Measurements from ENCODE around the gene AFAP1. TPM values are rescaled to one million over a fixed set of nuclear protein-coding genes. Genes with fewer than 3 reads are reported as not detected.
A peak's percentile ranks its signal among the peaks of the same experiment; 100 is the strongest.

The AFAP1 gene
- total RNA-seq, 1 experiment from 2014 or later, result 23.6 TPM

DNA sequence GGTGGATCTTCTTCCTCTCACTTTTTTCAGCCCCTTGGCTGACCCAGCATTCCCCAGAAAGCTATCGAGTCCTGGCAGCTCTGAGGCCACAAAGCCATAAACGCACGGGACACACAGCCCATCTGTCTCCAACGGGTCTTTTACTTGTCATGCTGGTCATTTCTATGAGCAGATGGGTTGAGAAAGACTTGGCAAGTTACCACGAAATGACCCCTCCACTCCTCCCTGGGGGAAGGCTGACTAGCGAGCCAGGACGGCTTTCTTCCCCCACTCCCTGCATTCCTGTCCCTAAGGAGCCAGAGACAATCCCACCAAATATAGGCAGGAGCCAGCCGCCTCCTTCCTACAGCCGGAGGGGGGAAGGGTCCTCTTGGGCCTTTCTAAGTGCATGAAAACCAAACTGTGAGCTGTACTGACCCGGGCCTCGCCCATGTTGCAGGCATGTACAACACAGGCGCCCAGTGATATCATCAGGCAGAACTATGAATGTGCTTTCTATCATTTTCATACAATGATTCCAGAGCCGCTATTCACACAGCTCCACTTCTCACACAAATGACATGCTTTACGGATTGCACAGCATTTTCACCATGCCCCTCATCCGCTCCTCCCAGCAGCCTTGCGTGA lies 28.6 kb downstream of the AFAP1 start:
- ATAC-seq (peak; percentile 90), DNase-seq (ENCODE audit: low spot score) (peak; percentile 48)
- CTCF ChIA-PET, result interaction anchor here (0.8 to 1.3 kb wide), 6 partner anchors 9 to 149 kb away, joined by 3 to 5 read pairs (median 3); partner anchors contain the start of gene AFAP1
- POLR2A ChIA-PET, result interaction anchor here (0.9 kb wide), 1 partner anchor 14 kb away, joined by 3 read pairs; no protein-coding TSS in a partner anchor
- Mint-ChIP-seq H3K27ac (peak overlapping the region; percentile 91), H3K9me3 (no peaks in the 10 kb centered on the region), H3K4me1 (peaks cover 67% of the 10 kb centered on the region), H3K27me3 (ENCODE audit: low read depth) (no peaks in the 10 kb centered on the region), H3K36me3 (no peaks in the 10 kb centered on the region), H3K4me3 (peak overlapping the region; percentile 7; the same call in 1 of the 2 replicates)
- no peak for TF ChIP-seq JAZF1 (CRISPR knock-in tag; IDR thresholded peaks at IDR 0.05)
- no peak for TF ChIP-seq ZNF425 (CRISPR knock-in tag; conservative IDR thresholded peaks at IDR 0.05)
- no peak for TF ChIP-seq GRHL2 (CRISPR knock-in tag; IDR thresholded peaks at IDR 0.05; ENCODE audit: insufficient replicate concordance, severe bottlenecking)
- no peak for TF ChIP-seq GTF2I (CRISPR knock-in tag; conservative IDR thresholded peaks at IDR 0.05)
- no peak for TF ChIP-seq MYBL2 (CRISPR knock-in tag; IDR thresholded peaks at IDR 0.05)
- TF ChIP-seq NFYB (CRISPR knock-in tag; conservative IDR thresholded peaks at IDR 0.05; ENCODE audit: low read depth), result no peak
- TF ChIP-seq RORB (CRISPR knock-in tag; IDR thresholded peaks at IDR 0.05), result no peak
- TF ChIP-seq, protein P1, sequence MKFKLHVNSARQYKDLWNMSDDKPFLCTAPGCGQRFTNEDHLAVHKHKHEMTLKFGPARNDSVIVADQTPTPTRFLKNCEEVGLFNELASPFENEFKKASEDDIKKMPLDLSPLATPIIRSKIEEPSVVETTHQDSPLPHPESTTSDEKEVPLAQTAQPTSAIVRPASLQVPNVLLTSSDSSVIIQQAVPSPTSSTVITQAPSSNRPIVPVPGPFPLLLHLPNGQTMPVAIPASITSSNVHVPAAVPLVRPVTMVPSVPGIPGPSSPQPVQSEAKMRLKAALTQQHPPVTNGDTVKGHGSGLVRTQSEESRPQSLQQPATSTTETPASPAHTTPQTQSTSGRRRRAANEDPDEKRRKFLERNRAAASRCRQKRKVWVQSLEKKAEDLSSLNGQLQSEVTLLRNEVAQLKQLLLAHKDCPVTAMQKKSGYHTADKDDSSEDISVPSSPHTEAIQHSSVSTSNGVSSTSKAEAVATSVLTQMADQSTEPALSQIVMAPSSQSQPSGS (CRISPR knock-in tag; IDR thresholded peaks at IDR 0.05; ENCODE audit: borderline replicate concordance, low read depth), result no peak
- no peak for TF ChIP-seq FOXK1 (CRISPR knock-in tag; IDR thresholded peaks at IDR 0.05)
- TF ChIP-seq, protein P2, sequence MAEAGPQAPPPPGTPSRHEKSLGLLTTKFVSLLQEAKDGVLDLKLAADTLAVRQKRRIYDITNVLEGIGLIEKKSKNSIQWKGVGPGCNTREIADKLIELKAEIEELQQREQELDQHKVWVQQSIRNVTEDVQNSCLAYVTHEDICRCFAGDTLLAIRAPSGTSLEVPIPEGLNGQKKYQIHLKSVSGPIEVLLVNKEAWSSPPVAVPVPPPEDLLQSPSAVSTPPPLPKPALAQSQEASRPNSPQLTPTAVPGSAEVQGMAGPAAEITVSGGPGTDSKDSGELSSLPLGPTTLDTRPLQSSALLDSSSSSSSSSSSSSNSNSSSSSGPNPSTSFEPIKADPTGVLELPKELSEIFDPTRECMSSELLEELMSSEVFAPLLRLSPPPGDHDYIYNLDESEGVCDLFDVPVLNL (CRISPR knock-in tag; IDR thresholded peaks at IDR 0.05; ENCODE audit: borderline replicate concordance, low read depth), result no peak
- no peak for TF ChIP-seq CREB1 (CRISPR knock-in tag; IDR thresholded peaks at IDR 0.05)
- TF ChIP-seq, protein P3, sequence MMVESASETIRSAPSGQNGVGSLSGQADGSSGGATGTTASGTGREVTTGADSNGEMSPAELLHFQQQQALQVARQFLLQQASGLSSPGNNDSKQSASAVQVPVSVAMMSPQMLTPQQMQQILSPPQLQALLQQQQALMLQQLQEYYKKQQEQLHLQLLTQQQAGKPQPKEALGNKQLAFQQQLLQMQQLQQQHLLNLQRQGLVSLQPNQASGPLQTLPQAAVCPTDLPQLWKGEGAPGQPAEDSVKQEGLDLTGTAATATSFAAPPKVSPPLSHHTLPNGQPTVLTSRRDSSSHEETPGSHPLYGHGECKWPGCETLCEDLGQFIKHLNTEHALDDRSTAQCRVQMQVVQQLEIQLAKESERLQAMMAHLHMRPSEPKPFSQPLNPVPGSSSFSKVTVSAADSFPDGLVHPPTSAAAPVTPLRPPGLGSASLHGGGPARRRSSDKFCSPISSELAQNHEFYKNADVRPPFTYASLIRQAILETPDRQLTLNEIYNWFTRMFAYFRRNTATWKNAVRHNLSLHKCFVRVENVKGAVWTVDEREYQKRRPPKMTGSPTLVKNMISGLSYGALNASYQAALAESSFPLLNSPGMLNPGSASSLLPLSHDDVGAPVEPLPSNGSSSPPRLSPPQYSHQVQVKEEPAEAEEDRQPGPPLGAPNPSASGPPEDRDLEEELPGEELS (CRISPR knock-in tag; IDR thresholded peaks at IDR 0.05), result no peak
- TF ChIP-seq CDX4 (CRISPR knock-in tag; IDR thresholded peaks at IDR 0.05; ENCODE audit: borderline replicate concordance), result no peak
- no peak for TF ChIP-seq ZNF317 (CRISPR knock-in tag; IDR thresholded peaks at IDR 0.05; ENCODE audit: borderline replicate concordance, low read depth)
- no peak for TF ChIP-seq ZNF219 (CRISPR knock-in tag; IDR thresholded peaks at IDR 0.05; ENCODE audit: borderline replicate concordance)
- TF ChIP-seq, protein P4, sequence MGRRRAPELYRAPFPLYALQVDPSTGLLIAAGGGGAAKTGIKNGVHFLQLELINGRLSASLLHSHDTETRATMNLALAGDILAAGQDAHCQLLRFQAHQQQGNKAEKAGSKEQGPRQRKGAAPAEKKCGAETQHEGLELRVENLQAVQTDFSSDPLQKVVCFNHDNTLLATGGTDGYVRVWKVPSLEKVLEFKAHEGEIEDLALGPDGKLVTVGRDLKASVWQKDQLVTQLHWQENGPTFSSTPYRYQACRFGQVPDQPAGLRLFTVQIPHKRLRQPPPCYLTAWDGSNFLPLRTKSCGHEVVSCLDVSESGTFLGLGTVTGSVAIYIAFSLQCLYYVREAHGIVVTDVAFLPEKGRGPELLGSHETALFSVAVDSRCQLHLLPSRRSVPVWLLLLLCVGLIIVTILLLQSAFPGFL (CRISPR knock-in tag; IDR thresholded peaks at IDR 0.05; ENCODE audit: borderline replicate concordance), result no peak
- TF ChIP-seq NFATC4 (CRISPR knock-in tag; IDR thresholded peaks at IDR 0.05), result no peak
- TF ChIP-seq, protein P5, sequence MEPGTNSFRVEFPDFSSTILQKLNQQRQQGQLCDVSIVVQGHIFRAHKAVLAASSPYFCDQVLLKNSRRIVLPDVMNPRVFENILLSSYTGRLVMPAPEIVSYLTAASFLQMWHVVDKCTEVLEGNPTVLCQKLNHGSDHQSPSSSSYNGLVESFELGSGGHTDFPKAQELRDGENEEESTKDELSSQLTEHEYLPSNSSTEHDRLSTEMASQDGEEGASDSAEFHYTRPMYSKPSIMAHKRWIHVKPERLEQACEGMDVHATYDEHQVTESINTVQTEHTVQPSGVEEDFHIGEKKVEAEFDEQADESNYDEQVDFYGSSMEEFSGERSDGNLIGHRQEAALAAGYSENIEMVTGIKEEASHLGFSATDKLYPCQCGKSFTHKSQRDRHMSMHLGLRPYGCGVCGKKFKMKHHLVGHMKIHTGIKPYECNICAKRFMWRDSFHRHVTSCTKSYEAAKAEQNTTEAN (CRISPR knock-in tag; IDR thresholded peaks at IDR 0.05), result no peak
- TF ChIP-seq ZBTB21 (CRISPR knock-in tag; IDR thresholded peaks at IDR 0.05; ENCODE audit: borderline replicate concordance), result no peak
